Dedifferentiated amniotic fluid mesenchymal stem cell (primary cell): Measurements from ENCODE around the gene SUPT7L.
A peak's percentile ranks its signal among the peaks of the same experiment; 100 is the strongest.
"Not testable (repeated sequence)": the region's sequence is repeated elsewhere in the genome, so short reads cannot be mapped to it uniquely, and the experiment has no call there.

ENCODE experiments used
- DNase-seq: peaks from one replicate; pipeline ENCODE4 v3.0.0-alpha.2; 2016; ENCODE audit errors: extremely low spot score

The SUPT7L gene

DNA sequence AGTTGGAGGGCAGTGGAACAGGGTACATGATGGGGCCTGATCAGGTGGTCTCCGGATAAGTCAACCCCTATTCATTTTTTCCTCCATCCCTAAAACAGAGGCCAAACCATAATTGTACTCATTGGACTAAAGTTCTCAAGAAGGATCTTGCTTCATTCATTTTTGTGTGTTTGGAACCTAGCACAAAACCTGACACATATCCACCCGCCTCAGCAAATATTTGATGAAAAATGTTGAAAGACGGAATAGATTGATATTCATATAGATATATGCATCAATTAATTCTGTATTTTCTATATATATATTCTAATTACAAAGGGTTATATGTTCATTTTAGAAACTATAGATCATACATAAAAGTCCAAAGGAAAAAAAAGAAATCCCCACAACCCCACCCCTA, 22.2 kb upstream of the SUPT7L start:
- no peak for DNase-seq

DNA sequence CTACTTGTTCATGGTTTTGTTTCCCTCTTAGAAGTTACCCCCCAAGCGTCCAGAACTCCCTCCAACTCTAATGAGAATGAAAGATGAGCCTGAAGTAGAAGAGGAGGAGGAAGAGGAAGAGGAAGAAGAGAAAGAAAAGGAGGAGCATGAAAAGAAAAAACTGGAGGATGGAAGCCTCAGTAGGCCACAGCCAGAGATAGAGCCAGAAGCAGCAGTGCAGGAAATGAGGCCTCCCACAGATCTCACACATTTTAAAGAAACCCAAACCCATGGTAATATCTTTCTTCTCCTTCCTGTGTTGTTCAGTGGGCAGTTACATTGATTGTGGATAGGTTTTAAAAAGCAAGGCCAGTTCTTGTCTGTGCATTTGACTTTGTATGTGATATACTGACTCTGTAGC, 21.6 kb upstream of the SUPT7L start:
- not testable (repeated sequence) for DNase-seq

DNA sequence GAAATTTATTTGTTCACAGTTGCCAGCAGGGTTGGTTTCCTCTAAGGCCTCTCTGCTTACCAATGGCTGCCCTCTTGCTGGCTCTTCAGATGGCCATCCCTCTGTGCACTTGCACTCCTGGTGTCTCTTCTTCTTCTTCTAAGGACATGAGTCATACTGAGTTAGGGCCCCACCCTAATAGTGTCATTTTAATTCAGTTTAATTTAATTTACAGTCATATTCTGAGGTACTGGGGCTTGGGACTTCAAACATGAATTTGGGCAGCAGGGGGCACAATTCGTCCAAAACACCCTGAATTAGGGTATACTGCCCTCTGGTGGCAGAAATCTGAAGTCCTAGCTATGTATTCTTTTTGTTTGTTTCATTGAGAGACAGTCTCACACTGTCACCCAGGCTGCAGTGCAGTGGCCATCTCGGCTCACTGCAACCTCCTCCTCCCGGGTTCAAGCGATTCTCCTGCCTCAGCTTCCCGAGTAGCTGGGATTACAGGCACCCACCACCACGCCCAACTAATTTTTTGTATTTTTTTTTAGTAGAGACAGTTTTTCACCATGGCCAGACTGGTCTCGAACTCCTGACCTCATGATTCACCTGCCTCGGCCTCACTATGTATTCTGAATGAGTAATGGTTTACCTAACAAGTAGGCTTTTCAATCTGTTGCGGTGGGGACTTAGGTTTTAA, 20.1 kb upstream of the SUPT7L start:
- peak; percentile 93 for DNase-seq

DNA sequence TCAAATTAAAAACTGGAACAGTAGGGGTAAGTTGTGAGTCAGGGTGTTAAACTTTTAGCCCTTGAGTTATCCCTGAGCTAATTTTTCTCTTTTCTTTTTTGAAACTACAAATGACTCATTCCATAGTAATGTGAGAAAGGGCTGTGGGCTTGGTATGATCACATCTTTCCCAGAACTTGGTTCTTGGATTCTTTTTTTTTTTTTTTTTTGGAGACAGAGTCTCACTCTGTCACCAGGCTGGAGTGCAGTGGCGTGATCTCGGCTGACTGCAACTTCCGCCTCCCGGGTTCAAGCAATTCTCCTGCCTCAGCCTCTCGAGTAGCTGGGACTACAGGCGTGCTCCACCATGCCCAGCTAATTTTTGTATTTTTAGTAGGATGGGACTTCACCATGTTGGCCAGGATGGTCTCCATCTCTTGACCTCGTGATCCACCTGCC, 18.9 kb upstream of the SUPT7L start:
- peak; percentile 85 for DNase-seq

DNA sequence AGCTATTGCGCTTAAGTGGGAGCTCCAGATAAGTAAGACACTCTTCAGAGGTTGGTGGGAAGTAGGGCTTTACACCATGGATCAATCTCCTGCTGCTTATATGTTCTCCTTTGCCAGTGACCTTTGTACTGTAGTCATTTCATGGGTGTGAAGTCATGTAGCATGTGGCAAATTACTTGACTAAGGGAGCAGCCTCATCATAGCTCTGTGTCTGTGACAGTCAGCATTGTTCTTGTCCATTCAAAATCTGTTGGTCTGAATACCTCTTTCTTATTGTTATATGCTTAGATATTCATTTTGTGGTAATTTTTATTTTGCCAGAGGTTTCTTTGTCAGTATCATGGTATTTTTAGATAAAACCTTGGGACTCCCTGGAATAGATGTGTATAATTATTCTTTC, 18.4 kb upstream of the SUPT7L start:
- DNase-seq: peak; percentile 26

DNA sequence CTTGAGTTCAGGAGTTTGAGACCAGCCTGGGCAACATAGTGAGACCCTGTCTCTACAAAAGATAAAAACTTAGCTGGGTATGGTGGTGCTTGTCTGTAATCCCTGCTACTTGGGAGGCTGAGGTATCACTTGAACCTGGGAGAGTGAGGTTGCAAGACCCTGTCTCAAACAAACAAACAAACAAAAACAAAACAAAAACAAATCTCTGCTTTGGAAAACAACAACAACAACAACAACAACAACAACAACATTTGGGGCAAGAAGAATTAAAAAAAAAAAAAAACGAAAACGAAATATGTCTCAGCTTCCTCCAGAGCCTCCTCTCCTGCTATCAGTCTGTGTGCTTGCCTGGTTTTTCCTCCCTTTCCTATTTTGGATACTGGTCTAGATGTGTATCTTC, 17.2 kb upstream of the SUPT7L start:
- DNase-seq: no peak

DNA sequence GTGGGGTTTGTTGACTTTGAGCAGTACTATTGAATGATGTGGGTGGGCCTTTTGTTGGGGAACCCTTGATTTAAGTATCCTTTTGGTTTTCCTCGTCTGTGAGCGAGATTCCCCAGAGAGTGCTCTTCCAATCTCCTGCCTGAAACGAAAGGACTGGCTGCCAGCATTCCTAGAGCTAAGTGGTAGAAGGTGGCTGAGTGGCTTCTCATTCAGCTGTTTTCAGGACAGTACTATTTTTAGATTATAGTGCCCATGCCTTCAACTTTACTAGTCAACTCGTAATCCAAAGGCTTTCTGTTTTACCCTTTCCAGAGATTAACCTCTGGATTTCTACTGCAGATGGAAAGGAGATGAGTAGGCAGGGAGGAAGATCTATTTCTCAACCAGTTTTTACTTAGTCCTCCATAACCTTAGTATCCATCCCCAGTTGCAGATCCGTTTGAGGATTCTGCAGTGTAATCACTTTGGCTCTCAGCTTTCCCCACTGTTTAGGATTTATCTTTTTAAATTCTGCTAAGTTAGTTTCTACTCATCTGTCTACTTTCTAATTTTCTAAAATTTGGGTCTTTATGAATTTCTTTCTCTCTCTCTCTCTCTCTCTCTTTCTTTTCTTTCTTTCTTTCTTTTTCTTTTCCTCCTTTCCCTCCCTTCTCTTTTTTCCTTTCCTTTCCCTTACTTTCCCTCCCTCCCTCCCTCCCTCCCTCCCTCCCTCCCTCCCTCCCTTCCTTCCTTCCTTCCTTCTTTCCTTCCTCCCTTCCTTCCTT, 9.5 kb upstream of the SUPT7L start:
- no peak for DNase-seq

DNA sequence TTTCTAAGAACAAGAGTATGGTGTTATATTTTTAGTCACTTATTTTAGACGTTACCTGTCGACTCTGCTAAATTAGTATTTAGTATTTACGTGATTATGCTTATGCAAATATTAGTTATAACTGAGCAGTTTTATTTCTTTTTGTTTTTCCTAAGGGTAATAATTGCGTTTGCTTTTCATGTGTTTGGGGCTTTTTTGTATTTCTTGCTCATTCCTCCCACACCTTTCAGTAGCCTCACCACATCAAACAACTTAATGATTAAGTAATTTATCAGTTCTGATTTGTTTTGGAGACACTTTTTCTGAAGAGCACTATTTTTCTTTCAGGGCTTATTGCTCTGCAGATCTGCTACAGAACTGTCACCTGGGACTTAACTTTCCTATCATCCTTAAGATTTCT, 7.8 kb upstream of the SUPT7L start:
- no peak for DNase-seq

DNA sequence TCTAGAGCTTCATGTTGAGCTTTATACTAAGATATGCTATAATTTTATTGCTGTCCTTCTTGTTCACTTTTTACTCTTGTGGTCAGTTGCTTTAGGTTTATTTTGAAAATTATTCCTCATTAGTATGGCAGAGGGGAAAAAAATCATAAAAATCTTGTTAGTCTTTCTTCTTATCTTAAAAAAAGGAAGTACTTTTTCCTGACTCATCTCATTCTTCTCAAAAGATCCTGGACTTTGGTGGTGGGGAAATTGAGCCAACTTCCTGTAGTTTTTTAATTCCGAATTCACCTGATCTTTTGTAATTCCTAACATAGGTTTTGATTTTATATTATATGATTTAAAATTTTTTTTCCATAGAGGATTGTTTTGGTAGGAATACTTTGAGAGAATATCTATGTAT, 4.0 kb upstream of the SUPT7L start:
- DNase-seq: no peak

DNA sequence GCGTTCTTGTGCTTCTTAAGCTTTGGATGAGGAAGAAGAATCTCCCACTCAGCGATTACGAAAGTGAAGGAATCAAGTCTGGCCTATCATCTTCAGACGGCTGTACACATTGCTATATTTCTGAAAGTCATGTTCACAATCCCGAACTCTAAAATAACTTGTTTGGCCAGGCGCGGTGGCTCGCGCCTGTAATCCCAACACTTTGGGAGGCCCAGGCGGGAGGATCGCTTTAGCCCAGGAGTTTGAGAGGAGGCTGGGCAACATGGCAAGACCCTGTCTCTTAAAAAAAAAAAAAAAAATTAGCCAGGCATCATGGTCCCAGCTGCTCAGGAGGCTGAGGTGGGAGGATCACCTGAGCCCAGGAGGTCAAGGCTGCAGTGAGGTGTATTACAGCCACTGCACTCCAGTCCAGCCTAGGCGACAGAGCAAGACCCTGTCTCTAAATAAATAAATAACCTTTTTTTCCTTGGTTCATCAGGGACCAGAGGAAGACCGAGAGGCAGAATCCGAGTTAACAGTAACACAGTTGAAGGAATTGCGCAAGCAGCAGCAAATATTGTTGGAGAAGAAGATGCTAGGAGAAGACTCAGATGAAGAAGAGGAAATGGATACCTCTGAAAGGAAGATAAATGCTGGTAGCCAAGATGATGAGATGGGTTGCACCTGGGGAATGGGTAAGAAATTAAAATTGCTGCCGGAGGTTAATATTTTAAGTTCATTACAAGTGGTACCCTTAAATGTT, 1.4 kb upstream of the SUPT7L start:
- no peak for DNase-seq

DNA sequence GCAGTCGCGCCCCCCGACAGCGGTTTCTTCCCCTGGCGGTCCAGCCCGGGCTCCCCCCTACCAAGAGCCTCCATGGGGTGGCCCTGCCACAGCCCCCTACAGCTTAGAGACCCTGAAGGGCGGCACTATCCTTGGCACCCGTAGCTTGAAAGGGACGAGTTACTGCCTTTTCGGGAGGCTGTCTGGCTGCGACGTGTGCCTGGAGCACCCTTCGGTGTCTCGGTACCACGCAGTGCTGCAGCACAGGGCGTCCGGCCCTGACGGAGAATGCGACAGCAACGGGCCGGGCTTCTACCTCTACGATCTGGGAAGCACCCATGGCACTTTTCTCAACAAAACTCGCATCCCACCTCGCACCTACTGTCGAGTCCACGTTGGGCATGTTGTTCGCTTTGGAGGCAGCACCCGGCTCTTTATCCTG, 750 bp upstream of the SUPT7L start:
- DNase-seq: no peak

DNA sequence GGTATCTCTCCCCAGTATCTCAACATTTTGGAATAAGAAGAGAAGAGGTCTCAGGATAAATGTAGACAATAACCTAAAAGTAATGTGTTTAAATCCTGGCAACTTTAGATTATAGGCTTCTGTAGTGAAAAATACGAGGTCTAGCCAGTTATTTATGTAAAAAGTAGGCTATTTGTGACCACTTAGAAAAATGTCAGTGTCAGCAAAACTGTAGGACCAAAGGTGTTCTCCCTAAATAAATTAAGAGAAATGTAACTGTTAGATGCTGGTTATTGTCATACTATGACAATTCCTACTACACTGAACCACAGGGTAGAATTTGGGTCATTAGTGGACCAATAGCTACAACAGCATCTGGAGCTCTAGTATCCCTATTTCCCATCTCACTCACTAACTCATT, 2.0 kb downstream of the SUPT7L start:
- no peak for DNase-seq

DNA sequence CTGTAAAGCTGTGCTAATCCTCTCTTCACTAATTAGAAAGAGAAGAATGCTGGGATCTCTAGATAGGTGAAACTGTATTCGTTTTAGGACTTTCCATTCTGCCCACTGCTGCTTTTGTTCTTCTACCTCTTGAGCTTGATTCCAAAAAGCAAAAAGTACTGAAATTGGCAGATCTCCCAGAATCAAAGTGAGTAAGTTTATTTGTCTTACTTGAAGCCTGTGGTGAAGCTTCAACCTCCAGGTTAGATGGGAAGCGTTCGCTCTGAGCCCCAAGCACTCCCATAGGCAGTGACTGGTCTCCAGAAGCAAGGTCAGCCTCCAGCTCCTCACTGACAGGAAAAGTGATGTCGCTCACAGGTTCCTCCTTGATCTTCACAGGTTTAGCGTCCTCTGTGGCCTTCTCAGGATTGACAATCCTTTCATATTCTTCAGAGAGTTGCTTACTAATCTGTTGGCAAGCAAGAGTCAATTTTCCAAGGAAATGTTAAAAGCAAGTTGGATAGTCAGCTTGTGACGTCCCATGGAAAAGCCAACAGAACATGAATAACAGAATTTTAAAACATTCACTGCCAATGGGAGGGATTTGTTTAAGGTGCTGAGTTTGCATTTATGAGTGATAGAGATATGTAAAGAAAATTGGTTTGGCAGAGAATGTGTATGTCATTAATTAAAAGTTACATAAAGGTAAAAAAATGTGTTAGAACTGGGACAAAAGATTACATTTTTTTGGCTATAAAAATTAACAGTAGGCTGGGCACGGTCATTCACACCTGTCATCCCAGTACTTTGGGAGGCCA, 8.1 kb downstream of the SUPT7L start:
- no peak for DNase-seq

DNA sequence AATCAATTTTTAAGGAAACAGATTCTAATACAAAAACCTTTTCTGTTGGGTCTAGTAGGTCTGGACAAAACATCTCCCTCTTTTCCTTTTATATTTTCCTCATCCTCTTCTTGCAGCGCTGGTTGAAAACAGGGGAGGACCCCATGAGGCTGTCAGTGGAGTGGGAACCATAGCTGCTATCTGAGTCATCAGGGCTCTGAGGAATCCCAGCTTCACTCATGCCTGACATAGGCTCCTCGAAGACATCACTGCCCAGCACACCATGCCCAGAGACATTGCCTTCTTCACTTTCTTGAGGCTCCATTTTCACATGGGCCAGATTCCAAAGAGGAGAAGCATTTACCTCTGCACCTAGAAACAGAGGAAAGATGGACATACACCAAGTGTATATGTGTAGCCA, 10.0 kb downstream of the SUPT7L start:
- DNase-seq: no peak

DNA sequence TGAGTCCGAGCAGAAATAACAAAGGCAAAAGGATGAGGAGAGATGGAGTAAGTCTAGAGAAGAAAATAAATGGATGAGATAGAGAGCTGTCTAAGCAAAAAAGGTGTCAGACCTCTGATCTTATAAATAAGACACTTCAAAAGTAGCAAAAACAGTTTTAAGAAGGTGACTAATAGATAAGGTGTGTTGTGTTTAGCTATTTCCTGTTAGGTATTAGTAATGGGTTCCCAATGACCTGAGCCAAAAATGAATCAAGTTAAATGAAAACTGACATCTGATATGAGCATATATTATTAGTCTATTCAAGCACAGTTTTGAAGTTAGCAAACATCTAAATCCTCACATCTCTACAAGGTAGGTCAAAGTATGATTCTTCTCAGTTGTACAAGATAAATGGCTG, 10.6 kb downstream of the SUPT7L start:
- DNase-seq: no peak

DNA sequence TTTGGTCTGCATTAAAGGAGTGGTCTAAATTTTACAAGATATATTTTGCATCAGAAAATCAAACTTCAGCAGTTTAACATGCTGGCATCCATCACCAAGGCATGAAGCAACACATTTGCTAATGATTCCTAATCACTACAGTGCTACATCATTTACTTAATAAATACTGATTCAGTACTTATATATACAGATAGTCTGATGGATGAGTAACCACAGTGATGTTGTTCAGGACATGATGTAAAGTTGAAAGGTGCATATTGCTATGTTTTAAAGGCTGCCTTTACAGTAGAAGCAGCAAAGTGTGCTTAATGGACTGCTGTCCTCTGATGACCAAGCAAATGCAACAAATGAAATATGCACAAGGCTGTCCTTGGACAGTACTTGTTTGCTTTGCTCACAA, 11.1 kb downstream of the SUPT7L start:
- no peak for DNase-seq

DNA sequence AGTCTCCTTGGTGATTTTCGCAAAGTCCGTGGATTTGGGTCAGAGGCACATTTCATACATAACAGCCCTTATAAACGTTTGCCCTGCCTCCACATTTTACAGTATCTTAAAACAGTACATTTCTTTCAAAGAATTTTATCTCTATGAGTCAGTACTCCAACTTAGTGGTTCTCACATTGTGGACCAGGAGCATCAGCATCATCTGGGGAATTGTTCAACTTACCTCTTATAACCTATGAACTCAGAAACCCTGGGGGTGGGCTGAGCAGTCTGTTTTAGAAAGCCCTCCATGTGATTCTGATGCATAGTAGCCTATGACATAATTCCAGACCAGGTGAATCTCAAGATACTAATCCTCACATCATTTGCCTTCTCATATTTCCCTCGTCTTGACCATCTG, 12.4 kb downstream of the SUPT7L start:
- no peak for DNase-seq

DNA sequence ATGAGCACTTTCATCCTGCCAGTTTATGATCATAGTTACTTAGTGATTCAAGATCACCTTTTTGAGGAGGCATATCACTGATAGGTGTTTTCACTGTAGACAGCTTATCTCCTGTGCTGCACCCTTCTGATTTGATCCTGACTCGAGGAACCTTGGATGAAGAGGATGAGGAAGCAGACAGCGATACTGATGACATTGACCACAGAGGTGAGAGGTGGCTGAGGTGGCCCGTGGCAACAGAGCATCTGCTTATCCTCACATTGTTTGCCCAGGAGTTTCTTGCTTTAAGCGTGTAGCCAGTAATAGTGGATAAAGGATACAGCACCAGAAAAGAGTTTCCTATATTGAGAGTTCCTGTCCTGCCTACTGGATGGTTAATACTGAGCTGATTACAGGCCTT, 15.7 kb downstream of the SUPT7L start:
- DNase-seq: no peak

DNA sequence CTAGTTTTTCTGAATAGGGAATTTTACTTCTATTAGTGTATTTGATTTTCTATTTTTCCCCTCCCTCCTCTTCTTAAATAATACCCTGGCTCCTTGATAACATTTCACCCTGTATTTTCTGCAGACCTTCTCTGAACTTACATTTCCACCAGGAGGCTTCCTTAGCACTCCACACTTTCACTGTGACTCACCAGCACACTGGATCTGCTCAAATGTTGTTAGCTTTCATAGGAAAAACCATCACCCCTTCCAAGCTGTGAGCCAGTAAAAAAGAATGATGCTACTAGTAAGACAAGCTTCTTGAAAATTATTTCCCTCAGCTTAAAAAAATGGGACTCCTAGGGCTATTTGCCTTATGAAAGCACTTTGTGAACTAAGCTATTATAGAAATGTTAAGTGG, 16.1 kb downstream of the SUPT7L start:
- no peak for DNase-seq

DNA sequence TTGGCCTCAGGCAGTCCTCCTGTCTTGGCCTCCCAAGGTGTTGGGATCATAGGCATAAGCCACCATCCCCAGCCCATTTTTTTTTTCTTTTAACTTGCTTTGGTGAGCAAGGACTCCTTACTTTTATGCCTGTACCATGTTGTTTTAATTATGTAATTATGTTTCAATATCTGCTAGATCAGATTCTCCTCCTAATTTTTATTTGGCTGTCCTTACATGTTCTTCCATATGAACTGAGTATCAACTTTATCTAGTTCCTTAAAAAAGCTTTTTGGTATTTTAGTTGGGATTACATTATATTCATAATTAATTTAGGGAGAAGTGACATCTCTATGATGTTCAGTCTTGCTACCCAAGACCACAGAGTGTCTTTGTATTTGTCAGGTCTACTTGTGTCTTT, 18.2 kb downstream of the SUPT7L start:
- DNase-seq: no peak

DNA sequence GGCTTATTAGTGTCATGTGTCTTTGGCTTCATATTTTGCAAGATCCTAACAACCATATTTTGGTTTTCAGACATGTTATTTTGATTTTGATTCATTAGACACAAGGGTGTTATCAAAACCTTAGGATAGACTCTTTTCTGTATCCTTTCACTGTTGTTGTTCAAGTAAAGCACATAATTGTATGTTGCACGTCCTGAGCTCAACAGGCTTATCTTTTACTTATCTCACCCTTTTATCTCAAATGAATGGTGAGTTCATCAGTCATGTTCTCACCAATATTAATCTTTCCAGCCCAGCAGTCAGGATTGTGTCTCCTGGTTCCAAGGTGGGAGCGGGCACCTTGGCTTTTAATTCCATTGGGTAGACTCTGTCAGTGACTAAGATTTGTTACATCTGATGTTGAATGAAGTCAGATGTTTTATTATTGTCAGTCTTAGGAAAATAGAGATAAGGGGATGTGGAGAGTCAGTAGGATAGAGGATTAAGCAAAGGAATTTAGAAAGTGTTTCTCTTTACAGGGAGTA, 22.6 kb downstream of the SUPT7L start:
- DNase-seq: no peak

DNA sequence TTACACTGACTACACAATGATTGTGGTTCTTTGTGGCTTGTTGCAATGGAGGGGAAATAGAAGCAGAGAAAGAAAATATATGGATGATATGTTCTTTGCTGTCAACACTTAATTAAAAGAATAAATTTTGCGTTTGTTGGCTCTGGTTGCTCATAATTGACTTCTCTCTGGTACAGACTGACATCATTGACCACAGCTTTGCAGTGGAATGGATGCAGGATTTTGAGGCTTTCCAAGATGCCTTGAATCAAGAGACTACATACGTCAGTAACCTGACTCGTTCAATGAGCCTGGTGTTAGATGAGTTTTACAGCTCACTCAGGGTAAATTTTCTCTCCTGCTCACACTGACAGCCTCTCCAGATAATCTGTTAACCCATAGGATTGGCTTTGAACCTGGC, 24.7 kb downstream of the SUPT7L start:
- no peak for DNase-seq
